Stimulated activated CD4-positive, alpha-beta T cell treated with anti-CD3 and anti-CD28 coated beads, Interleukin-1b, Interleukin-23, amount 100 ng/mL, for 4 hours (primary cell): Measurements from ENCODE around the gene CTTNBP2NL.

Experiments
- DNase-seq, 2 donors: peaks; one replicate each; pipeline ENCODE4 v3.0.0-alpha.2; 2020; ENCODE audit warnings: low read depth in 2 of 2

Gene CTTNBP2NL, protein sequence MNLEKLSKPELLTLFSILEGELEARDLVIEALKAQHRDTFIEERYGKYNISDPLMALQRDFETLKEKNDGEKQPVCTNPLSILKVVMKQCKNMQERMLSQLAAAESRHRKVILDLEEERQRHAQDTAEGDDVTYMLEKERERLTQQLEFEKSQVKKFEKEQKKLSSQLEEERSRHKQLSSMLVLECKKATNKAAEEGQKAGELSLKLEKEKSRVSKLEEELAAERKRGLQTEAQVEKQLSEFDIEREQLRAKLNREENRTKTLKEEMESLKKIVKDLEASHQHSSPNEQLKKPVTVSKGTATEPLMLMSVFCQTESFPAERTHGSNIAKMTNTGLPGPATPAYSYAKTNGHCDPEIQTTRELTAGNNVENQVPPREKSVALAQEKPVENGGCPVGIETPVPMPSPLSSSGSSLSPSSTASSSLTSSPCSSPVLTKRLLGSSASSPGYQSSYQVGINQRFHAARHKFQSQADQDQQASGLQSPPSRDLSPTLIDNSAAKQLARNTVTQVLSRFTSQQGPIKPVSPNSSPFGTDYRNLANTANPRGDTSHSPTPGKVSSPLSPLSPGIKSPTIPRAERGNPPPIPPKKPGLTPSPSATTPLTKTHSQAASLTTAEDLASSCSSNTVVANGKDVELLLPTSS

DNA sequence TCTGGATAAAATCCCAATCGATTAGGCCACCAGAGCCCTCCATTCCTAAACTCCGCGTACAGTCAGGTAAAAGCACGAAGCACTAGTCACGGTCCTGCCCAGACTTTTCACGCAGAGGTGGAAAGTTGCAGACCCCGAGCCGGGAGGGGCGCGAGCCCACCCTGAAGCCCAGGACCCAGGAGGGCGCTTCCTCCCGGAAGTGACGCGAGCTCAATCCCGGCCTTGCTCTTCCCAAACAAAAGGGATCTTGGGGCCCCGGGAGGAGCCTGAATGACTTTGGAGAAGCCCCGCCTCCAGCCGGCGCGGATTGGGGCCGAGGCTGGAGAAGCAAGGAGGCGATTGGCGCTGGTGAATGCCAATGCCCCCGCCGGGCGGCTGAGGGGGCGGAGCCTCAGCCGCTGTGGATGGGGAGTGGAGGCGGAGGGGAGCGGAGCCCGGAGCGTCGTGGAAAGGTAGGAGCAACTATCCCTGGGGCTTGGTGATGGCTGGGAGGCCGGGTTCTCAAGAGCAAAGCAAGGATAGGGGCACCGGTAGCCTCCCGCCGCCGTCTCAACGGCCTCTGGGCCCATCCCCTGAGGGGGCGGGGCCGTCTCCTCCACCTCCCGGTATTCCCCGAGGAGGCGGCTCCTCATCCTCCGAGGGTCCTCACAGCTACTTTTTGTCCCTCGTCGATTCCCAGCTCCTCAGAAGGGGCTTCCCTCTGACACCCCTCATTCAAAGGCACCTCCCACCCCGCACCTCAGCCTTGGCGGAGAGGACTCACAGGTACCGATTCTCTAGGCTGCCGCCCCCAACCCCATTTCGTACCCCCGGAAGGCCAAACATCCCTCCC, at the start of gene CTTNBP2NL:
TSS of gene CTTNBP2NL (plus strand) at position 394 of the 832 bp plus-strand sequence. CDS start 19,952 bp downstream, outside the sequence.
- peak; percentile 67 to 78 for DNase-seq

DNA sequence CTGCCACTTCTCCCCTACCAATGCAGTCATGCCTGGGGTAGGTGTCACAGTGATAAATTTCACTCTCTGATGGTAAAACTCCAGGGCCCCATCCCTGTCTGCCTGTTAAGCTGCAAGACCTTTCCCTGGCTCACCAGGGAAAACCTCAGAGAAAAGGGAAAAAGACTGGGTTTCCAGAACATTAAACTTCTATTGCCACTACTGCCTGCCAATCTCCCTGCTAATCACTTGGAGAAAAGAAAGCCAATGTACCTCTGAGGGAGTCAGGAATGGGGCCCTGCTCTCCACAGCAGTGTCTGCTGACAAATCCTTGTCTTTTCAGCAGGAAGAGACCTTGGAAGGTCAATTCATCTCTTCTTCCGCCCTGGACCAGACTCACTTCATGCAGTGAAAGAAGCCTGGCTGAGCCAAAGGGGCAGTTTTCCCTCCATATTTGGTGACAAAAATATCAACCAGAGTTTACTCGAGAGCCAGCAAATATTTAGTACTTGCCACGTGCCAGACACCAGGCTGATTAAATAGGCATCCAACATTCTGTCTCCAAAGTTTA, 49.1 kb upstream of the CTTNBP2NL start:
- DNase-seq: no peak

DNA sequence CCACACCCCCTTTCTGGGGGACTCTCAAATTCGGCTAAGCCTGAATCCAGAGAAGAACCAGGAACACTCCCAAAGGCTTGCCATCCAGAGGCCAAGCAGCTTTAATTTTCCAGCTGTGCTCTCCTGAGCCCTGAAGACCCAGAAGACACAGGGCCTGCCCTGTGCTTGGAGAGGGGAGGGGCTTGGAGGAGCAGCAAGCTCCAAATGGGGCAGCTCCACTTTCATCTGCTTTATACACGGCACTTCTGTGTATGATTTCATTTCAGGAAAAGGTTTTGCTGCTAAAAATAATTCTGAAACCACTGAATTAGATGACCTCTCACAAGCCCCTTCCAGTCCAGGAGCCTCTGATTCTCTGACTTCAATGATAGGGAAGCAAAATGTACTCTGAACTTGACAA, 39.2 kb upstream of the CTTNBP2NL start:
- no peak for DNase-seq

DNA sequence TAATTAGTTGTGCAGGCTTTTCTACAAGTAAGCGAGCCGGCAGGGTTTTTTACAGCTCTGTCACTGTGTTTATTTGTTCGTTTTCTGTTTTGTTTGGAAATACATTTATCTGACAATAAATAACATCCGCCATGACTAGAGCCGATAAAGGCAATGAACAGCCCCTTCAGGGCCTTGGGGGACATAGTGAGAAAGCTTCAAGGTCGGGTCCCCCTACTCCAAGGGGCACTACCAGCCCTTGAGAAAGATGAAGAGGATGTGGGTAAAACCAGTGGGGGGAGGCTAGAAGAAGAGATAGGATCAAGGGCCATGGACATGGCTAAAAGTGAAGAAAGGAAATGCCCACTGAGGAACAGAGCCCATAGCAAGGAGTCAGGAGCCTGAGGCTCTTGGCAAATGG, 38.5 kb upstream of the CTTNBP2NL start:
- DNase-seq: no peak

DNA sequence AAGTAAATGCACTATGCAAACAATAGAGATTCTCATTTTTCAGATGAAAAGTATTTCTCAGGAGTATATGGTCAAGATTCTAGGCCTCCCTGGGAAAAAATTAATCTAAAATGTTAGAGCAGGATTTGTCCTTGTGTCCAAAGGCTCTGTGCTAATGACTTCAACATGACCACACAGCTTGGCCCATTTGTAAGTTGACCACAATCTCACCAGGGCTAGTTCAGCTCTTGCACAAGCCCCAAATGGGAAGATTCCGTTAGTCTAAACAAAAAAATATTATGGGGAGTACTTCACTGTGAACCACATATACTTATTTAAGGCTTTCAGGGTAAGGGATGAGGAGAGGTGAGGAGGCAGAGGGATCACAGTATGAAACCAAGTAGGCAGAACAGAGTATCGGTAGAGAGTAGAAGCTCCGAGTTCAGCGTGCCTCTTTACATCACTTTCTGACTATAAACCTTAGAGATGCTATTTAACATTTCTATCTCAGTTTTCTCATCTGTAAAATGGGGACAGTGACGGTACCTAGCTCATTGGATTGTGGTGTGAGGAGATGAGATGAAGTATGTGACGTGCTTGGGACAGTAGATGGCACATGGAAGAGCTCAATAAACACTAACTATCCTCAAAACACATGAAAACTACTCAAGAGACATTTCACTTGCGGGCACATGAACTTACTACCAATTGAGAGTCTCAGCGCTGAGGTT, 37.8 kb upstream of the CTTNBP2NL start:
- DNase-seq: no peak

DNA sequence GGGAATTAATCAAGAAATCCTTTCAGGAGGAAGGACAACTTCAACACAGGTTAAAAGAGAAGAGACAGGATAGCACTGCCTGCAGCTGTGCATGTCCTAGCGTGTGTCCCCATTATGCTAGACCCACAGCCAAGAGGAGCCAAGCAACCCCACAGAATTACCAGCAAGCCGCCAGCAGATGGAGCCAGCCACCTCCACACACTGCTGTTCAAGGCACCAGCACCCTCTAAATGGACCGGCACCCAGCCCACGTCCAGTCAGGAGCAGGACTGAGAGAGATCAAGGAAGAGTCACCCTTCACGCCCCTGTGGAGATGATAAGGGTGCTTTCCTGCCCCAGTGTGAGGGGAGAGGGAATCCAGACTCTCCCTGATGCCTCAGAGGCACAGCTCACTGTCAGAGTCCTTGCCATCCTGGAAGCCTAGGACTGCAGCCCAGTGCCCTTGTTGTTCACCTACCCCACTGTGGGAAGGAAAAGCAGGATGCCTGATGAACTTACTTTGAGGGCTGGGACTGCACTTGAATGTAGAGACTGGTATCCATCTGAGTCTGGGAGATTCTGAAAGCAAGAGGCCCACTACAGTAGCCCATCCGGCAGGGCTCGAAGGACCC, 37.1 kb upstream of the CTTNBP2NL start:
- peak; percentile 15 to 28 for DNase-seq

DNA sequence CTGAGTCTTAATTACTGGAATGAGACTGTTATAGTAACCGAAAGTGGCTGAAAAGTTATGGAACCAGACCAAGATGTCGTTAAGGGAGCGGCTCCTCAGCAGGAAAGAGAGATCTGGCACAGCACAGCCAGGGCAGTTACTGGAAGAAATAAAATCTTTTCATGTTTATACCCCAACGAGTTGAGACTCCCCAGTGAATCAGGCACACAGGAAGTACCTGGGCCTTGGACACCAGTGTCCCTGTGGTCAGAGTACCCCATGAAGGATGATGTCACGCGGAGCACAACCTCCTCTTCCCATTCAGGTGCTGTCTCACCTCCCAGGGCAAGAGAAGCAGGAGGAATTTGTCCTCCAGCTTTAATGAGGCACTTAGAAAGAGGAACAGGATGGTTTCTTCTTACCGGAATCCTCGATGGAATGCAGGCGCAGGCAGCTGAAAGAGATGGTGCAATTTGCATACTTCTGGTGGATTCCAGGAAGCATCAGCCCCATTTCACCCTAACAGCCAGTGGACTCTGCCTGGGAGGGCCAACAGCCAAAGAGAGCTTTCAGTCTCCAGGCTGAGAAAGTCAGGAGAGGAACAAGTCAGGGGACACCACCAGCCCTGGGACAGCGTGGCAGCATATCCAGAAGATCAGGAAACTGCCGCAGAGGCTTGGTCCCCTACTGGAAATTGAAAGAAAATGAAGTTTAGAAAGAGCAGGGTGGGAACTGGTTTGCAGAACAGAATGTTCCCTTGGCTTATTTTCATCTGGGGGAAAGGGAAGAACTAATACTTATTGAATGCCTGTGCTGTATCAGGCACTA, 35.9 kb upstream of the CTTNBP2NL start:
- no peak for DNase-seq

DNA sequence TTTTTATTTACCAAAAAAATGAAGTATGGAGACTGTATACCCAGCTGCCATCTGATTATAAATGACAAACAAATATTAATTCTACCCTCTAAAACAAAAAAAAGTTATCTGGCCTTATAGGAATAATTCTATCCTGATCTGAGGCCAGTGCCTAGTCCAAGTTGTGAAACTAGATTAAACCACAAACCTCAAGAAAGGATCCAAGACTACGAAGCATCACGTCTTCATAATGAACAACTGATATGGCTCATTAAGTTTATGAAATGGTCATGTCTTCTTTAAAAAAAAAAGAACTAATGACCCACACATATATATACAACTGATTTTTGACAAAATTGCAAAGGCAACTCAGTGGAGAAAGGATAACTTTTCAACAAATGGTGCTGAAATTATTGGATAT, 32.4 kb upstream of the CTTNBP2NL start:
- DNase-seq: no peak

DNA sequence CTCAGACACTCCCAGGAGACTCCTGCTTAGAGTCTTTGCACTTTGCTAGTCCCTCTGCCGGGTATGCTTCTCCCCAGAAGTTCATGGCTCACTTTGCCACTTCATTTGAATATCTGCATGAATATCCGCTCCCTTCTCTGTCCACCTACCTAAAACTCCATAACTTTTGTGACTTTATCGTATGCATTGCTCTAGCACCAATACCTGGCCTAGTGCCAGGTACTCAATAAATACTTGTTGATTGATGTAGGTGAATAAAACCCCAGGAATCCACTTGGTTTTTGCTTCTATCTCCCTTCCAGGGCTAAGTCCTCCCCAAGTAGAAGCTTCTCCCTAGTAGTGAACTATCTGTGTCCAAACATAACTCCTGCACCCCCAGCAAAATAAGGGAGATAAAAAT, 27.8 kb upstream of the CTTNBP2NL start:
- no peak for DNase-seq

DNA sequence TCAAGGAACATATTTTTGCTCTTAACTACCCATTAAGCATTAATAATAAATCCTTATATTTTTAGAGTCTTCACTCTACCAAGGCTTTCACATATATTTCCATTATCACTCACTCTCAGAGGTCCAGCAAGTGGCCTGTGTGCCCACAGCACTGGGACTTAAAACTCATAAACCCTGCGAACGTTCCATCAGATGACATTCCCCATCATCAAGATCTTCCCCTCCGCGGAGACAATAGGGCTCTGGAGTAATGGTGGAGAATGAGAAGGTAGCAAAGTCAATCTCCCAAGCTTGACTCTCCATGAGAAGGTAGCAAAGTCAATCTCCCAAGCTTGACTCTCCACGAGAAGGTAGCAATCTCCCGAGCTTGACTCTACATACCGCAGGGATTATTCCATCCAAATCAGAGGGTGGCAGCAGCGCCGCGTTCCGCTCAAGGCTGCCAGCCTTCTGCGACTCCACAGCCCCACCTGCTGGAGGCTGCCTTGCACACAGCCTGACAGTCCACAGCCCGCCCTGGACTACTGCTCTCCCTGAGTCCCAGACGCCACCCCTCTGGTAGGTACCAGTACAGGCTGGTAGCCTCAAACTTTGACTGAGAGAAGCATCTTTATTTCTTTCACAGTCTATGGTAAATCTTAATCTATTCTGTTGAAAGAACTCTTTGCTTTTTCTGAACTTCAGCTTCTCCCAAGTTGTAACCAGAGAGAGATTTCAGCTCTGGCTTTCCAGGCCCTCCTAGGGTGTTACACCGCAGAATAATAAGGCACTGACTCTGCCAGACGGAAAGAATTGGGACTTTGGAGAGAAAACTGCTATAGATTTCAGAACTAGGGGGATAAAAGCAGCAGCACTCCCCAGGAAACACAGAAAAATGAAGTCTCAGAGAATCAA, 26.4 kb upstream of the CTTNBP2NL start:
- peak; percentile 77 to 84 for DNase-seq

DNA sequence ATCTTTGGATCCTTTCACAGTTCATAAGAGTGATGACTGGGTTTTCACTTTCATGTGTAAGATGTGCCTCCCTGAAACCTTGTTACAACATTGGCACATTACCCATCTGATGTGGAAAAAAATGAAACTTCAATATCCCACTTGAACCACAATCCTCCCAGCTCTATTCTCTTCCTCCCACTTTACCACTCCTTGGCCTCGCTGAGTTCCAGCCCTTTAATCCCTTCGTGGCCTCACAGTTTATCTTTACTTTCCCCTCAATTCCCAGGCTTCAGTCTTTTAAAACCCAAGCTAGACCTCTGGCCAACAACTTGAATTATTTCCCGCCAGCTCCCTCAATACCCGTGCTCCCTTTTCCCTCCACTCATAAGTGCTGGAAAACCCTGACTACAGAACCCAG, 25.0 kb upstream of the CTTNBP2NL start:
- DNase-seq: no peak

DNA sequence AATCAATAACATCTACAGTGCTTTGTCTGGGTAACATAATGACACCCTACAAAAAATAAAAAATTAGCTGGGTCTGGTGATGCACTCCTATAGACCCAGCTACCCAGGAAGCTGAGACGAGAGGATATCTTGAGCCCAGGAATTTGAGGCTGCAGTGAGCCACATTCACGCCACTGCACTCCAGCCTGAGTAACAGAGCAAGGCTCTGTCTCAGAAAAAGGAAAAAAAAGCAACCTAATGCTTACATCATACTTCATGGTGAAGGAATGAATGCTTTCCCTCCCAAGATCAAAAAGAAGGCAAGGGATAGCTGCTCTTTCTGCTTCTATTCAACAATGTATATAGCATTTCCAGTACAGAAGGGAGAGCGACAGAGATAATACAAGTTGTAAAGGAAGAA, 24.2 kb upstream of the CTTNBP2NL start:
- no peak for DNase-seq

DNA sequence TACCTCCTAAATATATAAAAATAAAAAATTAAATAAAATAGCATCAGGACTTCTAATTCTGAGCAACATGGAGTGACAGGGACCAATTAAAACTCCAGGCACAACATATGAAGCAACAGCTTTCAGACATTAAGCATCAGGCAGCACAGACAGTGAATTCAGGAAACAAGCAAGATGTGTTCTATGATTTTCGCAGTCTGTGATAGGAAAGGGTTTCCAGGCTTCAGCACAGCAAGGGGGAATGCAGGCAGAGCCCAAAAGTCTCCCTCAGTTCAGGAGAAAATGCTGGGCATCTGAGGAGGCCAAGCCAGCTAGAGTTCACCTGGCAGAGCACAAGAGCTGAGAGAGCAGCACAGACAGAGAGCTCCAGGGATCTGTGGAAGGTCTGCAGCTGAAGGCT, 22.2 kb upstream of the CTTNBP2NL start:
- DNase-seq: no peak

DNA sequence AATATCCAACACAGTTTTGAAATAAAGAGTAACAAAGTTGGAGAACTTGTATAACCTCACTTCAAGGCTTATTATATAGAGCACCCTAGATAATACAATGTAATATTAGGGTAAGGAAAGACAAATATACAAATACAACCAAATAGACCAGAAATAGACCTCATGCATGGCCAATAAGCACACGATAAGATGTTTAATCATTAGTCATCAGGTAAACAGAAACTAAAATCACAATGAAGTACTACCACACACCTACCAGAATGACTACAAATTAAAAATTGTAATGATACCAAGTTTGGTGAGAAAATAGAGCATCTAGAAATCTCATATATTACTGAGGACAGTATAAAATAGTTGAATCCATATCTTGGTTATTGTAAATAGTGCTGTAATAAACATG, 20.3 kb upstream of the CTTNBP2NL start:
- DNase-seq: no peak

DNA sequence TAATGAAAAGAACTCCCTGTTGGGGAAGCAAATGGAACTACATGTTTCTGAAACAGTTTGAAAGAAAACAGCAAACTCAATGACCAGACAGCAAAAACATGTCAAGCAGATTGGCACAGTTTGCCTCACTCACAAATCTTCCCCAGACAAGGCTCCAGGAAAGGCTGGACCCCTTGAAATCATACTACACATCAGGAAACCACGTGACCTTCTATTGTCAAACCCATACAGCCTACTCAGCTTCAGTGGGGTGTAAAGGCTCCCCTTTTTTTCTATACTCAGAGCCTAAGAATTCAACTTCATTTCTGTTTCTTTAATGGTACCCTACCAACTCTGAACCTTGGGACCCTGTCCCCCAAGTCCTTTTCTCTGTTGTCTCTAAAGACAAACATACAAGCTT, 15.7 kb upstream of the CTTNBP2NL start:
- no peak for DNase-seq

DNA sequence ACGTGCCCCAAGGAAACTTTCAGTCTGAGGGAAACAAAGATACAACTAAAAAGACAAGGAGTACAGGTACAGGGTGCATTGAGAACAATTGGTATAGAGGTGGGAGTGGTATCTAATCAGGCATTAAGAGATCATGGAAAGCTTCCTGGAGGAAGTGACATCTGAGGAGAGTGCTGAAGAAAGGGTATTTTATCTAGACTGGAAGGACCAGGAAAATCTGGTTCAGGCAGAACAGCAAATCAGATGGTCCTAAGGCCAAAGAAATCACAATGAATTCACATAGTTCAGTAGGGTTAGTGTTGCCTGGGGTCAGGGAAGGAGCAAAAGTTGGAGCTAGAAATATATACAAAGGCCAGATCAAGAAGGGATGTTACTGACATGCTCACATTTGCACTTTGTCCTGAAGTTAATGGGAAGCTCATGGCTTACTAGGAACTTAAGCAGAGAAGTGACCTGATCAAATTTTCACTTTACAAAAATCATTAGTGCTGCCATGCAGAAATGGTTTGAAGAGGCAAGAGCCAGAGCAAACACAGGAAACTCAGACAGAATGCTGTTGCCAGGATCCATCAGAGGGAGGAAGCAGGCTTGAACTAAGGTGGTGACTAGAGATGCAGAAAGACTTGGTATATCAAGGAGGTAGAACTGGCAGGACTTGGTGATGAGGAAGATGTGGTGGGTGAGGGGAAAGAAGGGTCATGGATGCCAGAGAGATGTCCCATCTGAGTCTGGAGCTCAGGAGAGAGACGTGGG, 14.5 kb upstream of the CTTNBP2NL start:
- no peak for DNase-seq

DNA sequence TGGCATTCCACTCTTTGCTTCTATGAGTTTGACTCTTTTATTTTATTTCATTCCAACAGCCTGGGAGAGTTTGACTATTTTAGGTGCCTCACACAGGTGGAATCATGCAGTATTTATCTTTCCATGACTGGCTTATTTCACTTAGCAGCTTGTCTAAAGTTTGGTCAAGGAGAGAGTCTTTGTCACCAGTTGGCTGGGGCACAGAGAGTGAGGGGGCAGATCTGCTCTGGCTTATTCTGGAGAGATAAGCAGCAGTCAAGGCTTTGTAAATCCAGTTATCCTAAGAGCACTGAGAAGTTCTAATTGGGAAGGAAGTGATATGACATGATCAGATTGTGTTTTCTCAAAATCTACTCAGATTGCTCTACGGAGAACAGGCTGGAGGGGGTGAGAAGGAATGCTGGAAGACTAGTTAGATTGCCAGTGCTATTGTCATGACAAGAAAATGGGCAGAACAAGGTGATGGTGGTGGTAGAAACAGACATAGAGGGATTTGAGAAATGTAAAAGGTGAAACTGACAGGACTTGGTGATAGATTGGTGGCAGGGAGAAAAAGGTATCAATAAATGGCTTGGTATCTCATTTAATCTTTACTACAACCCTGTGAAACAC, 12.1 kb upstream of the CTTNBP2NL start:
- no peak for DNase-seq
